CD14-positive monocyte (primary cell): ENCODE measurements around the gene CCDC88C. TPM values are rescaled to one million over a fixed set of nuclear protein-coding genes. Genes with fewer than 3 reads are reported as not detected.
A peak's percentile ranks its signal among the peaks of the same experiment; 100 is the strongest.

Experiments used
- DNase-seq, 3 donors: peaks; one replicate each; pipeline ENCODE4 v3.0.0-alpha.2; 2011 to 2022
- H2AFZ ChIP-seq: 2 replicates; pipeline ENCODE4 v1.6.0; 2012; ENCODE audit warnings: mild to moderate bottlenecking, low read depth, low read length, inconsistent platforms; ENCODE audit not compliant: insufficient read depth, poor library complexity, severe bottlenecking
- H3K27ac ChIP-seq, 2 donors: 1 replicate in 1 of 2; 2 replicates in 1 of 2; pipeline ENCODE4 v1.5.1; 2012 to 2013; ENCODE audit warnings: low read length in 2 of 2, control low read depth in 1 of 2, inconsistent platforms in 1 of 2, low read depth in 1 of 2, mild to moderate bottlenecking in 1 of 2
- H3K27me3 ChIP-seq, 2 donors: one replicate each; pipeline versions ENCODE4 v1.6.0 to v1.6.1; 2011 to 2013; ENCODE audit warnings: low read length in 2 of 2; ENCODE audit not compliant: control insufficient read depth in 2 of 2, insufficient read depth in 2 of 2
- H3K36me3 ChIP-seq, 2 donors: replicated peaks in 1 of 2; 1 replicate in 1 of 2; 2 replicates in 1 of 2; pipeline versions ENCODE4 v1.5.1 to v1.6.1; 2012 to 2013; ENCODE audit warnings: low read length in 2 of 2, control low read depth in 1 of 2, inconsistent platforms in 1 of 2, mild to moderate bottlenecking in 1 of 2; ENCODE audit not compliant: insufficient read depth in 2 of 2, control insufficient read depth in 1 of 2
- H3K4me1 ChIP-seq, 2 donors: 1 replicate in 1 of 2; 2 replicates in 1 of 2; pipeline versions ENCODE4 v1.5.1 to v1.6.1; 2012 to 2013; ENCODE audit warnings: low read length in 2 of 2, control low read depth in 1 of 2, inconsistent platforms in 1 of 2, mild to moderate bottlenecking in 1 of 2, moderate library complexity in 1 of 2; ENCODE audit not compliant: insufficient read depth in 2 of 2, control insufficient read depth in 1 of 2
- H3K4me2 ChIP-seq: replicated peaks from 2 replicates; pipeline ENCODE3; 2012; ENCODE audit warnings: low read length, moderate library complexity, mild to moderate bottlenecking; ENCODE audit not compliant: poor library complexity, severe bottlenecking; ENCODE audit errors: extremely low read depth
- H3K4me3 ChIP-seq, 3 experiments: fragments of 200-600 bp in 1 of 3; sonication (generic) in 1 of 3; replicated peaks in 1 of 3; 1 replicate in 2 of 3; 2 replicates in 1 of 3; pipeline ENCODE4 v1.5.1; 2011 to 2013; ENCODE audit warnings: low read length in 3 of 3, mild to moderate bottlenecking in 3 of 3, control low read depth in 2 of 3, low read depth in 2 of 3, inconsistent platforms in 1 of 3, moderate library complexity in 1 of 3
- H3K79me2 ChIP-seq: 2 replicates; pipeline ENCODE4 v1.6.0; 2012; ENCODE audit warnings: mild to moderate bottlenecking, control low read depth, inconsistent platforms, low read length, moderate library complexity; ENCODE audit not compliant: insufficient read depth
- H3K9ac ChIP-seq: 2 replicates; pipeline ENCODE4 v1.6.0; 2017; ENCODE audit warnings: low read length, mild to moderate bottlenecking; ENCODE audit not compliant: insufficient read depth, poor library complexity, severe bottlenecking
- H3K9me3 ChIP-seq, 2 donors: replicated peaks in 1 of 2; 1 replicate in 1 of 2; 2 replicates in 1 of 2; pipeline versions ENCODE4 v1.5.1 to v1.6.1; 2012 to 2013; ENCODE audit warnings: low read length in 2 of 2, control low read depth in 1 of 2; ENCODE audit not compliant: control insufficient read depth in 1 of 2, insufficient read depth in 1 of 2
- H4K20me1 ChIP-seq: 2 replicates; pipeline ENCODE4 v1.6.0; 2012; ENCODE audit warnings: mild to moderate bottlenecking, low read length, control low read depth, moderate library complexity; ENCODE audit not compliant: insufficient read depth
- H3K27ac Mint-ChIP-seq, 7 donors: one replicate each; pipeline ENCODE4 v1.8.0; 2020; ENCODE audit warnings: mild to moderate bottlenecking in 7 of 7, mixed read lengths in 7 of 7, moderate library complexity in 6 of 7, inconsistent platforms in 2 of 7
- H3K27me3 Mint-ChIP-seq, 3 donors: one replicate each; pipeline ENCODE4 v1.8.0; 2021 to 2022; ENCODE audit warnings: low read depth in 3 of 3, mild to moderate bottlenecking in 3 of 3, mixed read lengths in 3 of 3, moderate library complexity in 3 of 3, inconsistent platforms in 1 of 3
- H3K36me3 Mint-ChIP-seq, 2 donors: one replicate each; pipeline ENCODE4 v1.8.0; 2020; ENCODE audit warnings: mixed read lengths in 2 of 2, inconsistent platforms in 1 of 2, mild to moderate bottlenecking in 1 of 2
- H3K4me1 Mint-ChIP-seq: one replicate; pipeline ENCODE4 v1.8.0; 2020; ENCODE audit warnings: mild to moderate bottlenecking, mixed read lengths
- H3K4me3 Mint-ChIP-seq, 2 donors: one replicate each; pipeline ENCODE4 v1.8.0; 2020; ENCODE audit warnings: mild to moderate bottlenecking in 2 of 2, mixed read lengths in 2 of 2, moderate library complexity in 1 of 2
- H3K9me3 Mint-ChIP-seq, 7 donors: one replicate each; pipeline ENCODE4 v1.8.0; 2020 to 2022; ENCODE audit warnings: mixed read lengths in 7 of 7, mild to moderate bottlenecking in 6 of 7, moderate library complexity in 6 of 7, inconsistent platforms in 2 of 7
- WGBS: methylation state at CpG from one replicate; pipeline ENCODE4 v1.1.5; 2013; ENCODE audit warnings: missing lambda C conversion rate; ENCODE audit not compliant: insufficient coverage; 5-methylcytosine and 5-hydroxymethylcytosine counted together
- intact Hi-C, 2 donors: fragments of 100-400 bp; cut with micrococcal nuclease; formaldehyde crosslinking; loops; one replicate each; pipeline versions ENCODE4 v1.15.0 to v1.15.1; 2023
- polyA plus RNA-seq, 3 donors: library from polyadenylated mRNA; depleted of rRNA in 1 of 3; unstranded in 2 of 3; stranded (reverse) in 1 of 3; fragments of 300-500 nt in 2 of 3; fragments of >200 nt in 1 of 3; fragmentation: Illumina TruSeq in 2 of 3; gene quantifications; 1 replicate in 2 of 3; 2 replicates in 1 of 3; pipeline ENCODE4 v1.2.3, GENCODE V29; 2012 to 2021
- TF ChIP-seq, protein P1 (sequence below): fragments of 200-600 bp; IDR thresholded peaks from one replicate; pipeline ENCODE4 v1.8.0; 2022; ENCODE audit warnings: antibody characterized with exemption, mild to moderate bottlenecking

Gene CCDC88C
- polyA plus RNA-seq, 3 donors: 11.6 to 69.7 (median 12.3) TPM

DNA sequence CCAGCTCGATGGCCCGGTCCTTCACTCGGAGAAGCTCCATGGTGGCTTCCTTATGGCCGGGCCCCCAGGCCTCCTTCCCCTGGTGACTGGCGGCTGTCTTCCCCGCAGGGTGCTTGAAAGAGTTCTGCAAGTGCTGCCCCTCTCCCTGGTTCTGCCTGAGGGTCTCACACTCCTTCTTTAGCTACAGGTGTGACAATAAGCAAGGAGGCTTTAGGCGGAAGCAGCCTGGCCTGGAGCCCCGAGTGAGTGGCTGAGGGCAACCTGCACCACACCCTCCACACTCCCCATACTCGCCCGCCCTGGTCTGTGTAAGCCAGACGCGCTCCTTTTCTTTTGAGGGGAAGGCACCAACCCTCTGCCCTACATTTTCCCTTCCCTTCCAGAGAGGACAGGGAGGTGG lies 110.6 kb downstream of the CCDC88C start:
- TF ChIP-seq, protein P1, sequence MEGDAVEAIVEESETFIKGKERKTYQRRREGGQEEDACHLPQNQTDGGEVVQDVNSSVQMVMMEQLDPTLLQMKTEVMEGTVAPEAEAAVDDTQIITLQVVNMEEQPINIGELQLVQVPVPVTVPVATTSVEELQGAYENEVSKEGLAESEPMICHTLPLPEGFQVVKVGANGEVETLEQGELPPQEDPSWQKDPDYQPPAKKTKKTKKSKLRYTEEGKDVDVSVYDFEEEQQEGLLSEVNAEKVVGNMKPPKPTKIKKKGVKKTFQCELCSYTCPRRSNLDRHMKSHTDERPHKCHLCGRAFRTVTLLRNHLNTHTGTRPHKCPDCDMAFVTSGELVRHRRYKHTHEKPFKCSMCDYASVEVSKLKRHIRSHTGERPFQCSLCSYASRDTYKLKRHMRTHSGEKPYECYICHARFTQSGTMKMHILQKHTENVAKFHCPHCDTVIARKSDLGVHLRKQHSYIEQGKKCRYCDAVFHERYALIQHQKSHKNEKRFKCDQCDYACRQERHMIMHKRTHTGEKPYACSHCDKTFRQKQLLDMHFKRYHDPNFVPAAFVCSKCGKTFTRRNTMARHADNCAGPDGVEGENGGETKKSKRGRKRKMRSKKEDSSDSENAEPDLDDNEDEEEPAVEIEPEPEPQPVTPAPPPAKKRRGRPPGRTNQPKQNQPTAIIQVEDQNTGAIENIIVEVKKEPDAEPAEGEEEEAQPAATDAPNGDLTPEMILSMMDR: no peak
- Mint-ChIP-seq H3K4me1 (peaks cover 11% of the 10 kb centered on the region), H3K36me3 (peaks cover 82 to 97% of the 10 kb centered on the region in 2 donors), H3K4me3 (no peak overlapping the region), H3K27ac (peak overlapping the region in 2 of 7 donors; percentile 54 to 58), H3K9me3 (peaks cover 0 to 2% (median 0%) of the 10 kb centered on the region in 7 donors), H3K27me3 (peaks cover 0 to 2% (median 0%) of the 10 kb centered on the region in 3 donors)
- Histone ChIP-seq H3K4me1 (peaks cover 10 to 13% of the 10 kb centered on the region in 2 donors), H3K4me2 (no peak overlapping the region), H3K27ac (peak overlapping the region in 1 of 2 donors; percentile 20), H3K9ac (no peak overlapping the region), H3K27me3 (no peaks in the 10 kb centered on the region), H3K79me2 (peaks cover 34% of the 10 kb centered on the region), H4K20me1 (peaks cover 78% of the 10 kb centered on the region), H3K36me3 (peaks cover 83 to 93% of the 10 kb centered on the region in 2 donors), H3K9me3 (no peaks in the 10 kb centered on the region), H3K4me3 (no peak overlapping the region), H2AFZ (no peak overlapping the region)
- 88% methylated on average over 8 of the region's 12 CpGs for WGBS
- intact Hi-C loops: no loop called here
- no peak for DNase-seq

DNA sequence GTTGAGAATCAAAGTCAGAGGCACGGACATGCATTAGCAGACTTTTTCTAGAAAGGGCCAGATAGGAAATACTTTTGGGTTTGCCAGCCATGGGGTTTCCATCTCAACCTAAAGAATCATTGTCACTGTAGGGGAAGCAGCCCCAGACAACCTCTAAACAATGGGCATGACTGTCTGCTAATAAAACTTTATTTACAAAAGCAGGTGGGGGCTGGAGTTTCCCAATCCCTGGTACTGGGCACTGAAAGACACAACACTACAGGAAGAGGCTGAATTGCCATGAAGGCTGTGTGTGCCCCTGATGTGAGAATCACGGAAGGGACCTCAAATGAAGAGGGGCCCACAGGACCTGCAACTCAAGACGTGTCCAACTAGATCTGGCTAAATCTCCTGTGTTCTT lies 111.1 kb downstream of the CCDC88C start:
- peaks cover 34% of the 10 kb centered on the region for H3K79me2 ChIP-seq
- peaks cover 9 to 11% of the 10 kb centered on the region in 2 donors for H3K4me1 ChIP-seq
- Mint-ChIP-seq H3K4me3 (no peak overlapping the region), H3K9me3 (peaks cover 0 to 2% (median 0%) of the 10 kb centered on the region in 7 donors), H3K36me3 (peaks cover 87 to 100% of the 10 kb centered on the region in 2 donors), H3K4me1 (peaks cover 10% of the 10 kb centered on the region), H3K27me3 (no peaks in the 10 kb centered on the region), H3K27ac (peak overlapping the region in 1 of 7 donors; percentile 54)
- H3K9ac ChIP-seq: no peak overlapping the region
- H3K27me3 ChIP-seq: no peaks in the 10 kb centered on the region
- H3K9me3 ChIP-seq: no peaks in the 10 kb centered on the region
- no peak for DNase-seq
- H3K27ac ChIP-seq: peak overlapping the region in 1 of 2 donors; percentile 20
- no peak overlapping the region for H3K4me3 ChIP-seq
- 94% methylated on average over 2 of the region's 3 CpGs for WGBS
- no peak overlapping the region for H3K4me2 ChIP-seq
- peaks cover 88 to 96% of the 10 kb centered on the region in 2 donors for H3K36me3 ChIP-seq
- TF ChIP-seq, protein P1: no peak
- H2AFZ ChIP-seq: no peak overlapping the region
- intact Hi-C loops: no loop called here
- peaks cover 83% of the 10 kb centered on the region for H4K20me1 ChIP-seq
